SK-N-SH (cell line): ENCODE results near the gene CUX1.

Experiments
- EP300 ChIP-seq, 2 experiments: IDR thresholded peaks; 2 replicates each; pipeline versions ENCODE4 v1.4.0 to v1.6.1; 2012; ENCODE audit warnings: borderline replicate concordance in 1 of 2, low read depth in 1 of 2, low read length in 1 of 2
- FOXM1 ChIP-seq: IDR thresholded peaks from 2 replicates; pipeline ENCODE4 v1.4.0; 2012; ENCODE audit warnings: low read depth, mild to moderate bottlenecking
- NRF1 ChIP-seq: IDR thresholded peaks from 2 replicates; pipeline ENCODE4 v1.6.1; 2012; ENCODE audit warnings: low read depth, mild to moderate bottlenecking, low read length
- POLR2AphosphoS5 ChIP-seq: IDR thresholded peaks from 2 replicates; pipeline ENCODE4 v1.6.1; 2012; ENCODE audit warnings: low read depth, low read length
- RAD21 ChIP-seq: IDR thresholded peaks from 2 replicates; pipeline ENCODE4 v1.6.1; 2012; ENCODE audit warnings: mild to moderate bottlenecking, low read length
- RFX5 ChIP-seq: IDR thresholded peaks from 2 replicates; pipeline ENCODE4 v1.6.1; 2012; ENCODE audit warnings: mild to moderate bottlenecking, improper control_type of control experiment, low read length
- TF ChIP-seq, protein P1 (sequence below): fragments of 200-600 bp; sonication (generic); IDR thresholded peaks from 2 replicates; pipeline ENCODE4 v1.6.1; 2017; ENCODE audit warnings: antibody characterized with exemption, mild to moderate bottlenecking, moderate library complexity
- TF ChIP-seq, protein P2 (sequence below): IDR thresholded peaks from 2 replicates; pipeline ENCODE4 v1.4.0; 2012; ENCODE audit warnings: low read depth
- TF ChIP-seq, protein P3 (sequence below): IDR thresholded peaks from 2 replicates; pipeline ENCODE4; 2012

DNA sequence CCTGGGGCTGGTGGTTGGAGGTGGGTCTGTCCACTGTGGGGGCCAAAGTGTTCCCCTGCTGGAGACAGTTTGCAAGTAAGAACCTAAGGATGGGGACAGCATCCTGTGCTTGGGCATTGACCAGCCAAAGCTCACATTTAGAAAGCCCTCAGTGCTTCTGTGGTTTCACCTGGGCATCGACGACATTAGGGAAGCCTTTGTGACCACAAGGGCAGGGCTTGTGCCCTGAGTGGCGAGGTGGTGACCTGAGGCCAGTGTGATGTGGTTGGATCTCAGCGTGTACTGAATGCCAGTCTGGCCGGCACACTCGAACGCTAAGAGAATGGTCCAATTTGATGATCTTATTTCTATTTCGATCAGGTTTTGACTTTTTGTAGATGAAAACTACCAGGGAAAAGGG, 437.1 kb downstream of the CUX1 start:
- TF ChIP-seq, protein P1, sequence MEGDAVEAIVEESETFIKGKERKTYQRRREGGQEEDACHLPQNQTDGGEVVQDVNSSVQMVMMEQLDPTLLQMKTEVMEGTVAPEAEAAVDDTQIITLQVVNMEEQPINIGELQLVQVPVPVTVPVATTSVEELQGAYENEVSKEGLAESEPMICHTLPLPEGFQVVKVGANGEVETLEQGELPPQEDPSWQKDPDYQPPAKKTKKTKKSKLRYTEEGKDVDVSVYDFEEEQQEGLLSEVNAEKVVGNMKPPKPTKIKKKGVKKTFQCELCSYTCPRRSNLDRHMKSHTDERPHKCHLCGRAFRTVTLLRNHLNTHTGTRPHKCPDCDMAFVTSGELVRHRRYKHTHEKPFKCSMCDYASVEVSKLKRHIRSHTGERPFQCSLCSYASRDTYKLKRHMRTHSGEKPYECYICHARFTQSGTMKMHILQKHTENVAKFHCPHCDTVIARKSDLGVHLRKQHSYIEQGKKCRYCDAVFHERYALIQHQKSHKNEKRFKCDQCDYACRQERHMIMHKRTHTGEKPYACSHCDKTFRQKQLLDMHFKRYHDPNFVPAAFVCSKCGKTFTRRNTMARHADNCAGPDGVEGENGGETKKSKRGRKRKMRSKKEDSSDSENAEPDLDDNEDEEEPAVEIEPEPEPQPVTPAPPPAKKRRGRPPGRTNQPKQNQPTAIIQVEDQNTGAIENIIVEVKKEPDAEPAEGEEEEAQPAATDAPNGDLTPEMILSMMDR, result no peak
- TF ChIP-seq, protein P2, sequence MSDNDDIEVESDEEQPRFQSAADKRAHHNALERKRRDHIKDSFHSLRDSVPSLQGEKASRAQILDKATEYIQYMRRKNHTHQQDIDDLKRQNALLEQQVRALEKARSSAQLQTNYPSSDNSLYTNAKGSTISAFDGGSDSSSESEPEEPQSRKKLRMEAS, result no peak
- TF ChIP-seq EP300 (IDR thresholded peaks at IDR 0.05; ENCODE audit: borderline replicate concordance in 1 of 2, low read depth in 1 of 2, low read length in 1 of 2), result no peak
- TF ChIP-seq POLR2AphosphoS5, result no peak
- TF ChIP-seq, protein P3, sequence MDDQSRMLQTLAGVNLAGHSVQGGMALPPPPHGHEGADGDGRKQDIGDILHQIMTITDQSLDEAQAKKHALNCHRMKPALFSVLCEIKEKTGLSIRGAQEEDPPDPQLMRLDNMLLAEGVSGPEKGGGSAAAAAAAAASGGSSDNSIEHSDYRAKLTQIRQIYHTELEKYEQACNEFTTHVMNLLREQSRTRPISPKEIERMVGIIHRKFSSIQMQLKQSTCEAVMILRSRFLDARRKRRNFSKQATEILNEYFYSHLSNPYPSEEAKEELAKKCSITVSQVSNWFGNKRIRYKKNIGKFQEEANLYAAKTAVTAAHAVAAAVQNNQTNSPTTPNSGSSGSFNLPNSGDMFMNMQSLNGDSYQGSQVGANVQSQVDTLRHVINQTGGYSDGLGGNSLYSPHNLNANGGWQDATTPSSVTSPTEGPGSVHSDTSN, result no peak
- TF ChIP-seq RAD21, result no peak
- no peak for TF ChIP-seq NRF1
- no peak for TF ChIP-seq FOXM1
- TF ChIP-seq RFX5, result no peak
